ENCODE measurements around the gene E2F2. TPM values are rescaled to one million over a fixed set of nuclear protein-coding genes. Genes with fewer than 3 reads are reported as not detected.

The E2F2 gene
- polyA plus RNA-seq, 1 donor = 2.8 TPM

- DNase-seq = no peak
- WGBS (ENCODE audit: insufficient coverage, low lambda C conversion rate) = no CpG with 5 or more reads among the region's 3 CpGs
Measured at GRCh38 chr1:23571465-23571864, 40.4 kb upstream of the E2F2 start.

GRCh38 chr1:23570001-23570691 is 39.1 kb upstream of the E2F2 start:
- Histone ChIP-seq H3K36me3 (ENCODE audit: control insufficient read depth, insufficient read depth, low read length) (no peaks in the 10 kb centered on the region), H3K4me1 (ENCODE audit: control insufficient read depth, insufficient read depth, low read length) (peaks cover 12% of the 10 kb centered on the region), H3K27ac (ENCODE audit: low read length) (no peak overlapping the region), H3K27me3 (ENCODE audit: control insufficient read depth, insufficient read depth, low read length) (no peaks in the 10 kb centered on the region), H3K9me3 (ENCODE audit: control insufficient read depth, low read depth, low read length) (no peaks in the 10 kb centered on the region), H3K4me3 (ENCODE audit: low read length) (no peak overlapping the region)
- DNase-seq = no peak
- no CpG with 5 or more reads among the region's 4 CpGs for WGBS (ENCODE audit: insufficient coverage, low lambda C conversion rate)

More at GRCh38 chr1:23571465-23571864, 40.4 kb upstream of the E2F2 start:
- no peak overlapping the region for H3K27ac ChIP-seq (ENCODE audit: low read length)
- peaks cover 12% of the 10 kb centered on the region for H3K4me1 ChIP-seq (ENCODE audit: control insufficient read depth, insufficient read depth, low read length)
- H3K27me3 ChIP-seq (ENCODE audit: control insufficient read depth, insufficient read depth, low read length) = no peaks in the 10 kb centered on the region
- H3K36me3 ChIP-seq (ENCODE audit: control insufficient read depth, insufficient read depth, low read length) = no peaks in the 10 kb centered on the region
- no peak overlapping the region for H3K4me3 ChIP-seq (ENCODE audit: low read length)
- no peaks in the 10 kb centered on the region for H3K9me3 ChIP-seq (ENCODE audit: control insufficient read depth, low read depth, low read length)

DNA sequence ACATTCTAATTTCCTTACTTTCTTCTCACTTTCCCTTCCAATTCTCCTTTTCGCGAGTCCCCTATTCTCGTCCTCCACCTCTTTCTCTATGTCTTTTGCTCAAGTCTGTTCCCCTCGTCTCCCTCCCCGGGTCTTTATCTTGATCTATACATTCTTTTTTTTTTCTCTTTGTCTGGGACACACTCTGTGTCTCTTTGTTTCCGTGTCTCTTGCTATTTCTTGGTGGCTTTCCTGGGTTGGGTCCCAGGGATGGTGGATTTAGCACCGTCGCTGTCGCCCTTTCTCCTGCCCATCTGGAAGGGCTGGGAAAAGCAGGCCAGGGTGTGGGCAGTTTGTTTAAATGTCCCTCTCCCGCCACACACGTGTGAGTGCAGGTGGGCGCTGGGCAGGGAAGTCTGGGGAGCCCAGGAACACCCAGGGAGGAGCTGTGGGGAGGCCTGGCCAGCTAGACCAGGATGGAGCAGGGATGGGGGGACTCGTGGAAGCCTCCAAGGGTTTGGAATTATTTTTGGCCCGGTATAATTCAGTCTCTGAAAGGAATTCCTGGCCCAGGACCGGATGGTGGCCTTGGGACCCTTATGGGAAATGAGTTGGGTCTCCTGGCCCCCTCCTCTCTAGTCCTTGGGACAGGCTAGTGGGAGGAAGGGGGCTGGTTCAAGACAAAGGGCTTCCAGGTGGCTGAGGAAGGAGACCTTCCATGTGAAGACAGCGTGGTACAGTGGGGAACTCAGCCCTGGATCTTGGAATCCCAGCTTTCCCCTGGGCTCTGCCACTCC is 37.8 kb upstream of the E2F2 start:
- WGBS (ENCODE audit: insufficient coverage, low lambda C conversion rate) = 15% methylated on average over 8 of the region's 16 CpGs
- Histone ChIP-seq H3K9me3 (ENCODE audit: control insufficient read depth, low read depth, low read length) (no peaks in the 10 kb centered on the region), H3K4me3 (ENCODE audit: low read length) (peak overlapping the region; percentile 52), H3K27ac (ENCODE audit: low read length) (peak overlapping the region; percentile 58), H3K36me3 (ENCODE audit: control insufficient read depth, insufficient read depth, low read length) (no peaks in the 10 kb centered on the region), H3K4me1 (ENCODE audit: control insufficient read depth, insufficient read depth, low read length) (peaks cover 19% of the 10 kb centered on the region), H3K27me3 (ENCODE audit: control insufficient read depth, insufficient read depth, low read length) (no peaks in the 10 kb centered on the region)
- peak in 1 of 2 donors; percentile 42 for DNase-seq

GRCh38 chr1:23567996-23568607 is 37.1 kb upstream of the E2F2 start:
- DNase-seq = peak in 1 of 2 donors; percentile 50

GRCh38 chr1:23567629-23567995 is 36.6 kb upstream of the E2F2 start:
- peak overlapping the region; percentile 52 for H3K4me3 ChIP-seq (ENCODE audit: low read length)
- H3K27me3 ChIP-seq (ENCODE audit: control insufficient read depth, insufficient read depth, low read length) = no peaks in the 10 kb centered on the region
- WGBS (ENCODE audit: insufficient coverage, low lambda C conversion rate) = no CpG with 5 or more reads among the region's 15 CpGs
- H3K4me1 ChIP-seq (ENCODE audit: control insufficient read depth, insufficient read depth, low read length) = peaks cover 27% of the 10 kb centered on the region
- H3K9me3 ChIP-seq (ENCODE audit: control insufficient read depth, low read depth, low read length) = no peaks in the 10 kb centered on the region
- no peak for DNase-seq
- no peaks in the 10 kb centered on the region for H3K36me3 ChIP-seq (ENCODE audit: control insufficient read depth, insufficient read depth, low read length)
- H3K27ac ChIP-seq (ENCODE audit: low read length) = no peak overlapping the region

More at GRCh38 chr1:23567996-23568607, 37.1 kb upstream of the E2F2 start:
- Histone ChIP-seq H3K4me3 (ENCODE audit: low read length) (peak overlapping the region; percentile 52), H3K36me3 (ENCODE audit: control insufficient read depth, insufficient read depth, low read length) (no peaks in the 10 kb centered on the region), H3K9me3 (ENCODE audit: control insufficient read depth, low read depth, low read length) (no peaks in the 10 kb centered on the region), H3K27ac (ENCODE audit: low read length) (peak overlapping the region; percentile 63), H3K4me1 (ENCODE audit: control insufficient read depth, insufficient read depth, low read length) (peaks cover 23% of the 10 kb centered on the region), H3K27me3 (ENCODE audit: control insufficient read depth, insufficient read depth, low read length) (no peaks in the 10 kb centered on the region)
- WGBS (ENCODE audit: insufficient coverage, low lambda C conversion rate) = 2% methylated on average over 12 of the region's 66 CpGs

GRCh38 chr1:23566304-23566703 is 35.3 kb upstream of the E2F2 start:
- Histone ChIP-seq H3K4me1 (ENCODE audit: control insufficient read depth, insufficient read depth, low read length) (peaks cover 35% of the 10 kb centered on the region), H3K27me3 (ENCODE audit: control insufficient read depth, insufficient read depth, low read length) (no peaks in the 10 kb centered on the region), H3K36me3 (ENCODE audit: control insufficient read depth, insufficient read depth, low read length) (no peaks in the 10 kb centered on the region), H3K9me3 (ENCODE audit: control insufficient read depth, low read depth, low read length) (no peaks in the 10 kb centered on the region), H3K27ac (ENCODE audit: low read length) (no peak overlapping the region), H3K4me3 (ENCODE audit: low read length) (no peak overlapping the region)
- no peak for DNase-seq
- WGBS (ENCODE audit: insufficient coverage, low lambda C conversion rate) = no CpG with 5 or more reads among the region's 6 CpGs

DNA sequence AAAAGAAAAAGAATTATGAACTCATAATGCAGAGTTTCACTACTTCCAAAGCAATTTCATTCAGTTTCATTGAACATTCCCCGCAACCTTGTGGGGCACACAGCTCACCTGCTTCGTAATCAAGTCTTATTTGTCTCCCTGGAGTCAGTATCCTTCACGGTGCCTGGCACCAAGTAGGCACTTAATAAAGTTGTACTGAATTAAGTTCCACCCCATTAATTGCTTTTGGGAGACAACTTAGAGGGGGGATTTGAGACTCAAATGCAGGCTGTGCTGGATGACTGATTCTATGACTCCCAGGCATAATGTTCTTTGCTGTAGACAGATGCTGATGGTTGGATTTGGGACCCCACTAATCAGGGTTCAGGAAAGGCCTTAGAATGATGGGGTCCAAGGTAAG is 34.7 kb upstream of the E2F2 start:
- WGBS (ENCODE audit: insufficient coverage, low lambda C conversion rate) = no CpG with 5 or more reads among the region's 3 CpGs
- peaks cover 40% of the 10 kb centered on the region for H3K4me1 ChIP-seq (ENCODE audit: control insufficient read depth, insufficient read depth, low read length)
- H3K27me3 ChIP-seq (ENCODE audit: control insufficient read depth, insufficient read depth, low read length) = no peaks in the 10 kb centered on the region
- H3K9me3 ChIP-seq (ENCODE audit: control insufficient read depth, low read depth, low read length) = no peaks in the 10 kb centered on the region
- no peak overlapping the region for H3K4me3 ChIP-seq (ENCODE audit: low read length)
- H3K36me3 ChIP-seq (ENCODE audit: control insufficient read depth, insufficient read depth, low read length) = no peaks in the 10 kb centered on the region
- no peak overlapping the region for H3K27ac ChIP-seq (ENCODE audit: low read length)
- no peak for DNase-seq

- Histone ChIP-seq H3K4me1 (ENCODE audit: control insufficient read depth, insufficient read depth, low read length) (peaks cover 50% of the 10 kb centered on the region), H3K27me3 (ENCODE audit: control insufficient read depth, insufficient read depth, low read length) (no peaks in the 10 kb centered on the region), H3K27ac (ENCODE audit: low read length) (no peak overlapping the region), H3K4me3 (ENCODE audit: low read length) (no peak overlapping the region), H3K9me3 (ENCODE audit: control insufficient read depth, low read depth, low read length) (no peaks in the 10 kb centered on the region), H3K36me3 (ENCODE audit: control insufficient read depth, insufficient read depth, low read length) (no peaks in the 10 kb centered on the region)
- DNase-seq = no peak
- WGBS (ENCODE audit: insufficient coverage, low lambda C conversion rate) = no CpG with 5 or more reads among the region's 10 CpGs
Measured at GRCh38 chr1:23564529-23565122, 33.6 kb upstream of the E2F2 start.

- Histone ChIP-seq H3K27me3 (ENCODE audit: control insufficient read depth, insufficient read depth, low read length) (no peaks in the 10 kb centered on the region), H3K27ac (ENCODE audit: low read length) (no peak overlapping the region), H3K9me3 (ENCODE audit: control insufficient read depth, low read depth, low read length) (no peaks in the 10 kb centered on the region), H3K4me1 (ENCODE audit: control insufficient read depth, insufficient read depth, low read length) (peaks cover 46% of the 10 kb centered on the region), H3K36me3 (ENCODE audit: control insufficient read depth, insufficient read depth, low read length) (no peaks in the 10 kb centered on the region), H3K4me3 (ENCODE audit: low read length) (no peak overlapping the region)
- no CpG with 5 or more reads among the region's 3 CpGs for WGBS (ENCODE audit: insufficient coverage, low lambda C conversion rate)
- no peak for DNase-seq
Measured at GRCh38 chr1:23563755-23564374, 32.8 kb upstream of the E2F2 start.

DNA sequence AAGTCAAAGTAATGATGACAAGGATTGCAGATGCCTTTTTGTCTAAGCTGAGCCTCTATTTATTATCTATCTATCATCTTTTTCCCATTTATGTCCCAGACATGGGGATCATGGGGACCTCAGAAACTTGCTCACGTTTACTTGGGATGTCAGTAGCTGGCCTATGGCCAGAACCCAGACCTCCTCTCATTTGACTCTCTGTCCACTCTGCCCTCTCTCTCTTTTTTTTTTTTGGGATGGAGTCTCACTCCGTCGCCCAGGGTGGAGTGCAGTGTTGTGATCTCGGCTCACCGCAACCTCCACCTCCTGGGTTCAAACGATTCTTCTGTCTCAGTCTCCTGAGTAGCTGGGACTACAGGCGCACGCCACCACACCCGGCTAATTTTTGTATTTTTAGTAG is 32.0 kb upstream of the E2F2 start:
- peak overlapping the region; percentile 37 for H3K27ac ChIP-seq (ENCODE audit: low read length)
- peaks cover under 1% of the 10 kb centered on the region for H3K36me3 ChIP-seq (ENCODE audit: control insufficient read depth, insufficient read depth, low read length)
- peaks cover 41% of the 10 kb centered on the region for H3K4me1 ChIP-seq (ENCODE audit: control insufficient read depth, insufficient read depth, low read length)
- WGBS (ENCODE audit: insufficient coverage, low lambda C conversion rate) = 43% methylated on average over 1 of the region's 9 CpGs
- H3K27me3 ChIP-seq (ENCODE audit: control insufficient read depth, insufficient read depth, low read length) = no peaks in the 10 kb centered on the region
- H3K4me3 ChIP-seq (ENCODE audit: low read length) = no peak overlapping the region
- H3K9me3 ChIP-seq (ENCODE audit: control insufficient read depth, low read depth, low read length) = no peaks in the 10 kb centered on the region
- no peak for DNase-seq
